ENCODE measurements around the gene TAOK1. TPM values are rescaled to one million over a fixed set of nuclear protein-coding genes. Genes with fewer than 3 reads are reported as not detected.

The TAOK1 gene
- total and polyA plus RNA-seq, 2 of the 13 experiments (the other 11 are each of a cell fraction or from before 2014, with no cell fraction given), result 14.1 to 23.0 TPM

DNA sequence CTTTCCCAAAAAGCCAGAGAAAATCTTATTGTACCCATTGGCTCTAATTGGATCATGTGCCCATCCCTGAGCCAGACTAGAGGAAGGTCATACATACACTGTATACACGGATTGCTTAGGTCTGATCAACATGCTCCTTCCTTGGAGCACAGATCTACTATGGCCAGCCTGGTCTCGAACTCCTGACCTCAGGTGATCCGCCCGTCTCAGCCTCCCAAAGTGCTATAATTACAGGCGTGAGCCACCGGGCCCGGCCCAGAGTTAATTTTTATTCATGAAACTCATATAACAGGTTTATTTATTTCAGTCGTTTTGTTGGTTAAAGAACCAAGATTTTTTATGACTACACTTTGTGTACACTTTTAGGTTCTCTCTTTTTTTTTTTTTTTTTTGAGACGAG lies 1.2 kb upstream of the TAOK1 start (continued):
- TF ChIP-seq, protein P1, sequence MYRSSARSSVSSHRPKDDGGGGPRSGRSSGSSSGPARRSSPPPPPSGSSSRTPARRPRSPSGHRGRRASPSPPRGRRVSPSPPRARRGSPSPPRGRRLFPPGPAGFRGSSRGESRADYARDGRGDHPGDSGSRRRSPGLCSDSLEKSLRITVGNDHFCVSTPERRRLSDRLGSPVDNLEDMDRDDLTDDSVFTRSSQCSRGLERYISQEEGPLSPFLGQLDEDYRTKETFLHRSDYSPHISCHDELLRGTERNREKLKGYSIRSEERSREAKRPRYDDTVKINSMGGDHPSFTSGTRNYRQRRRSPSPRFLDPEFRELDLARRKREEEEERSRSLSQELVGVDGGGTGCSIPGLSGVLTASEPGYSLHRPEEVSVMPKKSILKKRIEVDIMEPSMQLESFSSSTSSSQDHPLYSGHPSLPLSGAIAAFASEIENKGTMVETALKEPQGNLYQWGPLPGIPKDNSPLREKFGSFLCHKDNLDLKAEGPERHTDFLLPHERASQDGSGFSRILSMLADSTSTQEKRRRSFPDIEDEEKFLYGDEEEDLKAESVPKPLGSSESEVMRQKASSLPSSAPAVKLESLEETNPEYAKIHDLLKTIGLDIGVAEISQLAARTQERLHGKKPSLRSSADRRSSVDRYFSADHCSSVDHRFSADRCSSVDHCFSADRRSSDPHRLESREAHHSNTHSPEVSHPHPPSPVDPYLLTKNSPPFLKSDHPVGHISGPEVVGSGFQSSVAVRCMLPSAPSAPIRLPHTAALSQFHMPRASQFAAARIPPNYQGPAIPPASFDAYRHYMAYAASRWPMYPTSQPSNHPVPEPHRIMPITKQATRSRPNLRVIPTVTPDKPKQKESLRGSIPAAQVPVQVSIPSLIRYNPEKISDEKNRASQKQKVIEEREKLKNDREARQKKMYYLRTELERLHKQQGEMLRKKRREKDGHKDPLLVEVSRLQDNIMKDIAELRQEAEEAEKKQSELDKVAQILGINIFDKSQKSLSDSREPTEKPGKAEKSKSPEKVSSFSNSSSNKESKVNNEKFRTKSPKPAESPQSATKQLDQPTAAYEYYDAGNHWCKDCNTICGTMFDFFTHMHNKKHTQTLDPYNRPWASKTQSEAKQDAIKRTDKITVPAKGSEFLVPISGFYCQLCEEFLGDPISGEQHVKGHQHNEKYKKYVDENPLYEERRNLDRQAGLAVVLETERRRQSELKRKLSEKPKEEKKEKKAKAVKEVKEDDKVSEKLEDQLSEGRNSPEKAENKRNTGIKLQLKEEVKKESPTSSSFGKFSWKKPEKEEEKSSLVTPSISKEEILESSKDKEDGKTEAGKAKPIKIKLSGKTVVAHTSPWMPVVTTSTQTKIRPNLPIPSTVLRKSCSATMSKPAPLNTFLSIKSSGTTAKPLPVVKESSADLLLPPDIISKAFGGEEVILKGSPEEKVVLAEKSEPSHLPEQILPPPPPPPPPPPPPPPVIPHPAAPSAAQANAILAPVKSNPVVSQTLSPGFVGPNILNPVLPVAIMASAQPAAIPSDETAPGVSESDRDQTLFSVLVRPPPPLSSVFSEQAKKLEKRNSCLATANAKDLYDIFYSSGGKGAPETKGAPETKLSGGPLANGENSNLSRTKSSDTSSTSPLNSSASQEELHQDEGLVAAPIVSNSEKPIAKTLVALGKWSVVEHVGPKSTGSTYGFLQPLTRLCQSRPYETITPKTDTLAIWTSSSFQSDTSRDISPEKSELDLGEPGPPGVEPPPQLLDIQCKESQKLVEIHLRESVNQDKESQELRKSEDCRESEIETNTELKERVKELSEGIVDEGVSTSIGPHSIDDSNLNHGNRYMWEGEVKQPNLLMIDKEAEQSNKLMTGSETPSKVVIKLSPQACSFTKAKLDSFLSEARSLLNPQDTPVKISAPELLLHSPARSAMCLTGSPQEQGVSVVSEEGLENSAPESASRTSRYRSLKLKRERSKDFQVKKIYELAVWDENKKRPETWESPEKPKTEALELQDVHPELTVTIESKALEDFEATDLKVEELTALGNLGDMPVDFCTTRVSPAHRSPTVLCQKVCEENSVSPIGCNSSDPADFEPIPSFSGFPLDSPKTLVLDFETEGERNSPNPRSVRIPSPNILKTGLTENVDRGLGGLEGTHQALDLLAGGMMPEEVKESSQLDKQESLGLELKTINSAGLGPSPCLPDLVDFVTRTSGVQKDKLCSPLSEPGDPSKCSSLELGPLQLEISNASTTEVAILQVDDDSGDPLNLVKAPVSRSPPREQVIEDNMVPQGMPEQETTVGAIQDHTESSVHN (CRISPR knock-in tag; IDR thresholded peaks at IDR 0.05), result no peak
- TF ChIP-seq ZNF569 (CRISPR knock-in tag; IDR thresholded peaks at IDR 0.05; ENCODE audit: borderline replicate concordance), result no peak

DNA sequence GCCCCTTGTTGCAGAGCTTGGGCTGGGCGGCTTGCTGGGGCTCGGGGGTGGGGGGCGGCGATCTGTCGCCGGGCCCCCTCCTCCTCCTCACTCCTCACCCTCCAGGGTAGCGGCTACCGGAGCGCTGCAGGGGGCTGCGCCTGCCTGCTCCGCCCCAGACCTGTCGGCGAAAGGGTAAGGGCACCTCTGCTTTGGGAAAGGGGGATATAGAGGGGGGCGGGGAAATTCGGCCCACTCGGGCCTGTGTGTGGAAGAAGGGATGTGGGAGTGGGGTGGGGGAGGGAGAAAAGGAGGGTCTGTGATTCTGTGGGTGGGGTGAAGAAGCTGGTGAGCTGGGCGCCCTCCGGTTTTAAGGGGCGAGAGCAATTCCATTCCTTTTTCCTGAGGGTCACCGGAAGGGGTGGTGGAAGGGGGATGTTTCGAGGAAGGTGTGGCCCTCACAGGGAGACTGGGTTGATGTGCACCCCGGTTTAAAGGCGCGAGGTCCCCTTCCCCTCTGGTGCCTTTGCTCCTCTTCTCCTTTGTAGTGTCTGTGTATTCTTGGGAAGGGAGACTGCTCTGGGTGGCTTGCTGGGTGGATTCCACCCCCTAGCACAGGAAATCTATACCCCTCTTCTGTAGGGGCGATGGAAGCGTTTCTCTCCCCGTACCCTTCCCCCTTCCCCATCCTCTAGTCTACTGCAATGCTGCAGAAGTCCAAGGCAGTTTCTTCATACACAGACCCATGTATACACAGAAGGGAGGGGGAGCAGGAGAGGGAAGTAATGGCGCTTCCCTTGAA lies 878 bp downstream of the TAOK1 start:
- Histone ChIP-seq H3K79me2 (ENCODE audit: insufficient read depth, low read length) (peaks cover 51% of the 10 kb centered on the region), H3K9ac (ENCODE audit: insufficient read depth, low read depth, low read length) (peak overlapping the region; percentile 98), H4K20me1 (ENCODE audit: insufficient read depth, low read length) (peaks cover 31% of the 10 kb centered on the region), H3K9me3 (ENCODE audit: low read length) (no peaks in the 10 kb centered on the region), H3K4me1 (ENCODE audit: insufficient read depth, low read length) (peaks cover 48% of the 10 kb centered on the region), H3K36me3 (replicated peaks in 1 of 2; ENCODE audit: control insufficient read depth in 1 of 2, insufficient read depth in 2 of 2, low read length in 2 of 2) (no peaks in the 10 kb centered on the region), H3K27me3 (ENCODE audit: control insufficient read depth in 1 of 2, insufficient read depth in 2 of 2, low read length in 2 of 2) (no peaks in the 10 kb centered on the region; a peak in 1 of 5 replicates), H2AFZ (ENCODE audit: low read length) (no peak overlapping the region), H3K4me2 (ENCODE audit: low read depth, low read length) (peak overlapping the region; percentile 72), H3K27ac (ENCODE audit: extremely low read length, insufficient read depth, low read length) (peak overlapping the region; percentile 93), H3K4me3 (replicated peaks in 1 of 3; ENCODE audit: insufficient read depth in 1 of 3, low read depth in 2 of 3, low read length in 3 of 3) (peak overlapping the region; percentile 86 to 87 (median 86))
- 2% methylated on average over 18 of the region's 28 CpGs for whole genome bisulfite sequencing (ENCODE audit: low lambda C conversion rate)
- FAIRE-seq (peak; percentile 65), DNase-seq (ENCODE audit: low spot score) (peak; percentile 46), ATAC-seq (peak; percentile 69)
- in situ Hi-C loops (cut with HindIII; ENCODE audit: extremely low pct_ligation_motif_present, low pct_unique_long_range_greater_than_20kb) (no loop called here), intact Hi-C loops (cut with micrococcal nuclease; ENCODE audit: unreplicated experiment) (no loop called here)
- CTCF ChIA-PET (ENCODE audit: low intra/inter-chr PET ratio, low total read pairs), result no interaction called here
- POLR2A ChIA-PET, result interaction anchor here (0.7 to 1.8 kb wide), 13 partner anchors 11 to 242 kb away, joined by 3 to 15 read pairs (median 5); partner anchors contain the start of genes ABHD15, ANKRD13B, NUFIP2 and TP53I13
- BruUV-seq (replicated peaks), result TSS peak; percentile 60
- TF ChIP-seq, protein P2, sequence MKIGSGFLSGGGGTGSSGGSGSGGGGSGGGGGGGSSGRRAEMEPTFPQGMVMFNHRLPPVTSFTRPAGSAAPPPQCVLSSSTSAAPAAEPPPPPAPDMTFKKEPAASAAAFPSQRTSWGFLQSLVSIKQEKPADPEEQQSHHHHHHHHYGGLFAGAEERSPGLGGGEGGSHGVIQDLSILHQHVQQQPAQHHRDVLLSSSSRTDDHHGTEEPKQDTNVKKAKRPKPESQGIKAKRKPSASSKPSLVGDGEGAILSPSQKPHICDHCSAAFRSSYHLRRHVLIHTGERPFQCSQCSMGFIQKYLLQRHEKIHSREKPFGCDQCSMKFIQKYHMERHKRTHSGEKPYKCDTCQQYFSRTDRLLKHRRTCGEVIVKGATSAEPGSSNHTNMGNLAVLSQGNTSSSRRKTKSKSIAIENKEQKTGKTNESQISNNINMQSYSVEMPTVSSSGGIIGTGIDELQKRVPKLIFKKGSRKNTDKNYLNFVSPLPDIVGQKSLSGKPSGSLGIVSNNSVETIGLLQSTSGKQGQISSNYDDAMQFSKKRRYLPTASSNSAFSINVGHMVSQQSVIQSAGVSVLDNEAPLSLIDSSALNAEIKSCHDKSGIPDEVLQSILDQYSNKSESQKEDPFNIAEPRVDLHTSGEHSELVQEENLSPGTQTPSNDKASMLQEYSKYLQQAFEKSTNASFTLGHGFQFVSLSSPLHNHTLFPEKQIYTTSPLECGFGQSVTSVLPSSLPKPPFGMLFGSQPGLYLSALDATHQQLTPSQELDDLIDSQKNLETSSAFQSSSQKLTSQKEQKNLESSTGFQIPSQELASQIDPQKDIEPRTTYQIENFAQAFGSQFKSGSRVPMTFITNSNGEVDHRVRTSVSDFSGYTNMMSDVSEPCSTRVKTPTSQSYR (CRISPR knock-in tag; IDR thresholded peaks at IDR 0.05; ENCODE audit: borderline replicate concordance), result 0 out of 2 replicates have a peak, but pooled peaks have one; percentile 49
- TF ChIP-seq ZNF782 (CRISPR knock-in tag; IDR thresholded peaks at IDR 0.05; ENCODE audit: borderline replicate concordance), result no peak
- TF ChIP-seq ZNF292 (CRISPR knock-in tag; IDR thresholded peaks at IDR 0.05; ENCODE audit: borderline replicate concordance, low read depth), result peak; percentile 18; the same call in 1 of the 2 replicates
- TF ChIP-seq SMAD9 (CRISPR knock-in tag; IDR thresholded peaks at IDR 0.05), result no peak
- TF ChIP-seq SAP130 (CRISPR knock-in tag; IDR thresholded peaks at IDR 0.05; ENCODE audit: low read depth), result peak; percentile 39; the same call in 1 of the 2 replicates
- no peak for TF ChIP-seq MAF1 (CRISPR knock-in tag; IDR thresholded peaks at IDR 0.05; ENCODE audit: borderline replicate concordance)
- 0 out of 2 replicates have a peak, but pooled peaks have one; percentile 14 for TF ChIP-seq DMAP1 (CRISPR knock-in tag; IDR thresholded peaks at IDR 0.05)
- TF ChIP-seq ZNF709 (CRISPR knock-in tag; IDR thresholded peaks at IDR 0.05), result 0 out of 2 replicates have a peak, but pooled peaks have one; percentile 40

All from HepG2 (cell line).